LNCaP clone FGC (cell line): ENCODE measurements around the gene HERC2.
"Not testable (repeated sequence)": the region's sequence is repeated elsewhere in the genome, so short reads cannot be mapped to it uniquely, and the experiment has no call there.

ENCODE experiments used
- DNase-seq: peaks from one replicate; pipeline ENCODE4 v3.0.0-alpha.2; 2011; ENCODE audit warnings: low read depth
- H3K4me3 ChIP-seq: 2 replicates; pipeline ENCODE4 v1.5.1; 2011; ENCODE audit warnings: mild to moderate bottlenecking, low read depth, low read length, control low read depth
- TF ChIP-seq, protein P1 (sequence below): IDR thresholded peaks from 2 replicates; pipeline ENCODE4 v1.5.1; 2012; ENCODE audit warnings: mild to moderate bottlenecking; ENCODE audit not compliant: control insufficient read depth, insufficient read depth; ENCODE audit errors: extremely low read depth

HERC2 gene

DNA sequence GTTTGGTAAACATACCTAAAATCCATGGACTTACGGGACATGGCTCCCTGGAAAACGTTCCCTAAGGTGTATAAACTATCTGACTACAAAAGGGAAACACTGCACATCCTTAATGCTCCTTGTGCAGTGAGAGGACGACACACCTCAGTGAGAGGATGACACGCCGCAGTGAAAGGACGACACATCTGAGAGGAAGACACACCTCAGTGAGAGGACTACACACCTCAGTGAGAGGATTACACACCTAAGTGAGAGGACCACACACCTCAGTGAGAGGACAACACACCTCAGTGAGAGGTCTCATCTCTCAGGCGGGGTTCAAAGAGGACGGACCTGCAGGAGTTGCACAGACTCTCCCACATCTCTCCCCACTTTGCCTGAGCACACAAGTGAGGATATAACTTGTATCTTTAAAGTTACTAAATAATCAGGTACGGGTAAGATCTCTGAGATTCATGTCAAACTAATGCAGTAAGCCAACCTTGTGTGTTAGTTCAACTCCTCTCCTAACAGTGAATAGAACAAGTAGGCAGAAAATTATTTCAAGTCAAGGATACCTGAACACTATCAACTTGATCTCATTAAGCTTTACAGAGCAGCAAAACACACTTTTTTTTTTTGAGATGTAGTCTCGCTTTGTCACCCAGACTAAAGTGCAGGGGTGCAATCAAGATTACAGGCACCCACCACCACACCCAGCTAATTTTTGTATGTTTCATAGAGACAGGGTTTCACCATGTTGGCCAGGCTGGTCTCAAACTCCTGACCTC is 32.1 kb downstream of the HERC2 start:
- TF ChIP-seq, protein P1, sequence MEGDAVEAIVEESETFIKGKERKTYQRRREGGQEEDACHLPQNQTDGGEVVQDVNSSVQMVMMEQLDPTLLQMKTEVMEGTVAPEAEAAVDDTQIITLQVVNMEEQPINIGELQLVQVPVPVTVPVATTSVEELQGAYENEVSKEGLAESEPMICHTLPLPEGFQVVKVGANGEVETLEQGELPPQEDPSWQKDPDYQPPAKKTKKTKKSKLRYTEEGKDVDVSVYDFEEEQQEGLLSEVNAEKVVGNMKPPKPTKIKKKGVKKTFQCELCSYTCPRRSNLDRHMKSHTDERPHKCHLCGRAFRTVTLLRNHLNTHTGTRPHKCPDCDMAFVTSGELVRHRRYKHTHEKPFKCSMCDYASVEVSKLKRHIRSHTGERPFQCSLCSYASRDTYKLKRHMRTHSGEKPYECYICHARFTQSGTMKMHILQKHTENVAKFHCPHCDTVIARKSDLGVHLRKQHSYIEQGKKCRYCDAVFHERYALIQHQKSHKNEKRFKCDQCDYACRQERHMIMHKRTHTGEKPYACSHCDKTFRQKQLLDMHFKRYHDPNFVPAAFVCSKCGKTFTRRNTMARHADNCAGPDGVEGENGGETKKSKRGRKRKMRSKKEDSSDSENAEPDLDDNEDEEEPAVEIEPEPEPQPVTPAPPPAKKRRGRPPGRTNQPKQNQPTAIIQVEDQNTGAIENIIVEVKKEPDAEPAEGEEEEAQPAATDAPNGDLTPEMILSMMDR = no peak
- no peak overlapping the region for H3K4me3 ChIP-seq
- DNase-seq = no peak

DNA sequence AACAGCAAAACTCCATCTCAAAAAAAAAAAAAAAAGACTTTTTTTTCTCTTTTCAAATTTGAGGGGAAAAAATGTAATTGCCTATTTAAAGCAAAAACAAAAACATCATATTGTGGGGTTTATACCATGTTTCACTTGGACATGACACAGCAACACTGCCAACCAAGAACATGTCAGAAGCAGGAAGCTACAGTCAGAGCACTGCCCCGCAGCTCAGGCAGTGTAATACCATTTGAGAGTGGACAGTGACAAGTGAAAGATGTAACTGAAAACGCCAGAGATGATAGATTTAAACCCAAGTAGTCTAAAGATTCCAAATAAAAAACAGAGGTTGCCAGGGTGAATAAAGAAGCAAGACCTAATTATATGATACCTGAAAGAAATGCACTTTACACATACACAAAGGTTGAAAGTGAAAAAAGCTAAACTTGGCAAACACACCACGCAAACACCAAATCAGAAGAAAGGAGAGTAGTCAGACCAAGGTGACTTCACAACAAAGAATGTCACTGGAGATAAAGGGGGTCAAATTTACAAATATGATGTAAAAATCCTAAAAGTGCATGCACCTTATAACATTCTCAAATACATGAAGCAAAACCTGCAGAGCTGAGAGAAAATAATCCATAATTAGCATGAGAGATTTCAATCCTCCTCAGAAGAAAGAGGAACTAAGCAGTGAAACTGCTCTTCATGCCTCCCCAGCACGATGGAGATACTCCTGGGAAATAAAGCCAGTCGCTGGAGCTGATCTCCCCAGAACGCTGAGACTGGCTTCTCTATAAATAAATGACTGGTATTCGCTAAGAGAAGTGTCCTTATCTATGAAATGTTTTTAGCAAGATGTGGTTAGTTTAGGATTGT is 32.9 kb downstream of the HERC2 start:
- DNase-seq, H3K4me3 ChIP-seq: not testable (repeated sequence)

DNA sequence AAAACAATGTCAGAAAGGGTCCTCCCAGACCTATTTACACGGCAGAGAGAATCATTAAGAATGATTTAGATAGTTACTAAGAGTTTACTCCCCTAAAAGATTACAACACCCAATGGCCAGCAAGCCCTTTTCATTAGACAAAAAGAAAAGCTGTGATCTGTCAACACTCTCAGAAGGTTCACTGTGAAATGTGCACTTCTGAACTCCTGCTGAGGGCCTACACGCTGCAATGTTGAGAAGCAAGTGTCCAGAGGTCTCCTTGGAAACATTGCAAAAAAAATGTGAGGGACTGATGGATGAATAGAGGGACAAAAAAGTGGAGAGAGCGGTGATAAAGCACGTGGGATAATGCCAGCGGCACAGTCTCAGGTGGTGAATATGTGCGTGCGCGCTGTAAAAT is 35.3 kb downstream of the HERC2 start:
- not testable (repeated sequence) for DNase-seq, H3K4me3 ChIP-seq

DNA sequence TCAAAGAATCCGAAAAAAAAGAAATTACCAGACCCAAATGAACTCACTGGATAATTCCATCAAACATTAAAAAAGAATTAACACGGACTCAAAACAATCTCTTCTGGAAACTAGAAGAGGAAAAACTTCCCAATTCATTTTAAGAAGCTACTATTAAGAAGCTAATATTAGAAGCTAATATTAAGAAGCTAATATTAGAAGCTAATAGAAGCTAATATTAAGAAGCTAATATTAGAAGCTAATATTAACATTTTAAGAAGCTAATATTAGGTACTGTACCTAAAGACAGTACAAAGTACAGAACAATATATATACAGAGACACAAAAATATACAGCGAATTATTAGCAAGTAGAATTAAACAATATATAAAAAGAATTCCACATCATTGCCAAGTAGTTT is 35.9 kb downstream of the HERC2 start:
- no peak overlapping the region for H3K4me3 ChIP-seq
- TF ChIP-seq, protein P1 = no peak
- no peak for DNase-seq

DNA sequence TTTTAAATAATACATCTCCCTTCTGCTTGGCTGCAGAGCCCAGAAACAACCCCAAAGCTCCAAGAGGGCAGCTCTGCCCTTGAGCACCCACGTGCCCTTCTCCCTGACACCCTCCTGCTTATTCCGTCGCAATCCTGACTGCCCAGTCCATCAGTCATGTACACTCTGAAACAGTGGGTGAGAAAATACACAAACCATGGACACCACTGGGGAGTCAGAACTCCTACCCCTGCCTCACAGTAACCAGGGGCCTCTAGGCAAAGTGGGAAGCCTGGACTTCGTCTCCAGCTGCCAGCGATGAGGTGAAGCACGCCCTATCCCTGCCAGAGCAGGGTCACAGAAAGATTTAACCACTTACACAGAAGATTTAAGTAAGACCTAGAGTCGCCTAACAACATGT is 40.1 kb downstream of the HERC2 start:
- DNase-seq = no peak
- no peak overlapping the region for H3K4me3 ChIP-seq
- TF ChIP-seq, protein P1 = no peak

DNA sequence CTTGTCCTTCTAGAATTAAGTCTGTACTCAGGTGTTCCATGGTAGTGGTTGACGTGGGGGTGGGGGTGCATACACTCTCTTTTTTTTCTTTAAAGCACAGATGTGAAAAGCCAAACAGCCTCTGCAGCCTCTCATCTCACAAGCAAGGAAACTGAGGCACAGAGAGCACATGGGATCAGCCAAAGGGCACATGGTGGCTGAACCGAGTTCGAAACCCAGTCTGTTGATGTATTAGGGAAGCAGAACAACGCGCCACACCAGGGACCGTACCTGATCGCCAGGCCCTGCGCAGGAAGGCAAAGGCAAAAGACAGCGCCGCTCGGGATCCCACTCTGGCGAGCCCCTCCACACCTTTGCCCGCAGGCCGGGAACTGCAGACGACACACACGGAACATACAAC is 47.3 kb downstream of the HERC2 start:
- TF ChIP-seq, protein P1 = no peak
- DNase-seq = no peak
- no peak overlapping the region for H3K4me3 ChIP-seq

DNA sequence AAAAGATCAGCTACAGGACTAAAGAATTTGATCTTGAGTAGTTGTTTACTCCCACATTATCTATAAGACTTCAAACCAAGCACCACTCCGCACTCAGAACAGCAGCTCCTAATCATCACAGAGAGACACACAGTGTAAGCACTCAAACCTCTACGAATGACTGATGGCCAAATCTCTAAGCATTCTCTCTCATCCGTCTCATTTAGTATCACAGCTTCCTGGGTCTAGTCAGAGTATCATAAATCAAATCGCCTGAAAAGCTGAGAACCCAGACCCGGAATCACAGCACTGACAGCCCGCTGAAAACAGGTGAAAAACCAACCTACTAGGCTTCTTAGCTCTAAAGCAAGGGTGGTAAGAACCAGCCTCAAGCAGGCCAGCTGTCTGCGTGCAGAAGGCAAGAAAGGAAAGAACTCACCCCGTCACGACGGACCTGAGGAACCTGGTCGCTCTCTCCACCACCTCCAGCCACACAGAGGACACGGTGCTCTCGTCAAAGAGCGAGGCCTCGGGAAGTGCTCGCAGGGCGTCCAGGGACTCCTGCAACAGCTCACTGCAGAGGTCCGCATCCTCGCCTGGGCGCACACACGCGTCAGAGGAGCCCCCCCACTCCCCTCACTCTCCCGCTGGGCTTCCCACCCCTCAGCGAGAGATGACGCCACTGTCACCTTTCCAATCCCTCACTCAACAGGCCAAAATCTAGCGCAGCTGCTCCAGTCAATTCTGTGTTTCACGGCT is 47.9 kb downstream of the HERC2 start:
- no peak for DNase-seq
- TF ChIP-seq, protein P1 = no peak
- no peak overlapping the region for H3K4me3 ChIP-seq
